Measurements from ENCODE around the gene LENG8.

Gene LENG8

DNA sequence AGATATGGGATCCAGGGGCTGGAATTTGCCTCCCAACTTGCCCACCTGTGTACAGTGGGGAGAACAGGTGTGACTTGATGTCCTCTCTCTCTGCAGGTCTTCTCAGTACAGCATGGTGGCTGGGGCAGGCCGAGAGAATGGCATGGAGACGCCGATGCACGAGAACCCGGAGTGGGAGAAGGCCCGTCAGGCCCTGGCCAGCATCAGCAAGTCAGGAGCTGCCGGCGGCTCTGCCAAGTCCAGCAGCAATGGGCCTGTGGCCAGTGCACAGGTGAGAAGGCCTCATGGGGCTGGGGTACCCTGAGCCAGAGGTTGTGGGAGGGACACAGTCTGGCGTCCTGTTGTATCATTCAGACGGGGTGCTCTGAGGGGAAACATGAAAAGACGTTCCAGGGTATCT lies 3.0 kb downstream of the LENG8 start (continued):
- TF ChIP-seq, protein P1, sequence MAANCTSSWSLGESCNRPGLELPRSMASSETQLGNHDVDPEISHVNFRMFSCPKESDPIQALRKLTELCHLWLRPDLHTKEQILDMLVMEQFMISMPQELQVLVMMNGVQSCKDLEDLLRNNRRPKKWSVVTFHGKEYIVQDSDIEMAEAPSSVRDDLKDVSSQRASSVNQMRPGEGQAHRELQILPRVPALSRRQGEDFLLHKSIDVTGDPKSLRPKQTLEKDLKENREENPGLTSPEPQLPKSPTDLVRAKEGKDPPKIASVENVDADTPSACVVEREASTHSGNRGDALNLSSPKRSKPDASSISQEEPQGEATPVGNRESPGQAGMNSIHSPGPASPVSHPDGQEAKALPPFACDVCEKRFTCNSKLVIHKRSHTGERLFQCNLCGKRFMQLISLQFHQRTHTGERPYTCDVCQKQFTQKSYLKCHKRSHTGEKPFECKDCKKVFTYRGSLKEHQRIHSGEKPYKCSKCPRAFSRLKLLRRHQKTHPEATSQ (tag by site-specific recombination; IDR thresholded peaks at IDR 0.05): no peak
- TF ChIP-seq RBAK (tag by site-specific recombination; IDR thresholded peaks at IDR 0.05): no peak
- TF ChIP-seq ZNF121 (tag by site-specific recombination; IDR thresholded peaks at IDR 0.05): no peak
- no peak for TF ChIP-seq ZBTB48 (tag by site-specific recombination; IDR thresholded peaks at IDR 0.05)
- no peak for TF ChIP-seq ZNF140 (tag by site-specific recombination; IDR thresholded peaks at IDR 0.05)
- TF ChIP-seq, protein P2, sequence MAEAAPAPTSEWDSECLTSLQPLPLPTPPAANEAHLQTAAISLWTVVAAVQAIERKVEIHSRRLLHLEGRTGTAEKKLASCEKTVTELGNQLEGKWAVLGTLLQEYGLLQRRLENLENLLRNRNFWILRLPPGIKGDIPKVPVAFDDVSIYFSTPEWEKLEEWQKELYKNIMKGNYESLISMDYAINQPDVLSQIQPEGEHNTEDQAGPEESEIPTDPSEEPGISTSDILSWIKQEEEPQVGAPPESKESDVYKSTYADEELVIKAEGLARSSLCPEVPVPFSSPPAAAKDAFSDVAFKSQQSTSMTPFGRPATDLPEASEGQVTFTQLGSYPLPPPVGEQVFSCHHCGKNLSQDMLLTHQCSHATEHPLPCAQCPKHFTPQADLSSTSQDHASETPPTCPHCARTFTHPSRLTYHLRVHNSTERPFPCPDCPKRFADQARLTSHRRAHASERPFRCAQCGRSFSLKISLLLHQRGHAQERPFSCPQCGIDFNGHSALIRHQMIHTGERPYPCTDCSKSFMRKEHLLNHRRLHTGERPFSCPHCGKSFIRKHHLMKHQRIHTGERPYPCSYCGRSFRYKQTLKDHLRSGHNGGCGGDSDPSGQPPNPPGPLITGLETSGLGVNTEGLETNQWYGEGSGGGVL (tag by site-specific recombination; IDR thresholded peaks at IDR 0.05): no peak
- no peak for TF ChIP-seq GLI2 (tag by site-specific recombination; IDR thresholded peaks at IDR 0.05; ENCODE audit: borderline replicate concordance, low read depth)
- no peak for TF ChIP-seq ZNF157 (tag by site-specific recombination; IDR thresholded peaks at IDR 0.05)

DNA sequence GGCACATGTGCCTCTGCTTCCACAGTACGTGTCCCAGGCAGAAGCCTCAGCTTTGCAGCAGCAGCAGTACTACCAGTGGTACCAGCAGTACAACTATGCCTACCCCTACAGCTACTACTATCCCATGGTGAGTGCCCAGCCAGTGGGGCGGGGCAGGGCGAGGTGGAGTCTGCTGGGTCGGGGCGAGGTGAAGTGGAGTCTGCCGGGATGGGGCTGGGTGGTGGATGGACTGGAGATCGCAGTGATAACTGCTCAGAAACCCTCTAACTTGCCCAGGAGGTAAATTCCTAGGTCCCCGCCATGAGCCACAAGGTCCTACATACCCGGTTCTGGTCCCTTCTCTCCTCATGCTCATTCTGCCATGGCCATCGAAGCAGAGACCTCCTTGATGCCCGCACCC lies 3.6 kb downstream of the LENG8 start:
- peaks cover 20% of the 10 kb centered on the region for H3K4me1 ChIP-seq (ENCODE audit: control insufficient read depth, insufficient read depth, low read length)
- peaks cover 33 to 71% of the 10 kb centered on the region in 2 experiments for H3K36me3 ChIP-seq (ENCODE audit: control insufficient read depth in 2 of 2, insufficient read depth in 1 of 2, low read length in 2 of 2)
- POLR2A ChIA-PET: no interaction called here
- no peaks in the 10 kb centered on the region for H3K9me3 ChIP-seq (ENCODE audit: control insufficient read depth, insufficient read depth, low read depth, low read length)
- no peak overlapping the region for H3K4me3 ChIP-seq (ENCODE audit: low read depth, low read length)
- CTCF ChIA-PET: no interaction called here
- H3K27ac ChIP-seq (ENCODE audit: extremely low read depth, low read depth, low read length): no peak overlapping the region
- no peak for TF ChIP-seq ZNF660 (tag by site-specific recombination; IDR thresholded peaks at IDR 0.05)
- TF ChIP-seq KLF1 (tag by site-specific recombination; IDR thresholded peaks at IDR 0.05): peak; percentile 36; the same call in 1 of the 2 replicates

DNA sequence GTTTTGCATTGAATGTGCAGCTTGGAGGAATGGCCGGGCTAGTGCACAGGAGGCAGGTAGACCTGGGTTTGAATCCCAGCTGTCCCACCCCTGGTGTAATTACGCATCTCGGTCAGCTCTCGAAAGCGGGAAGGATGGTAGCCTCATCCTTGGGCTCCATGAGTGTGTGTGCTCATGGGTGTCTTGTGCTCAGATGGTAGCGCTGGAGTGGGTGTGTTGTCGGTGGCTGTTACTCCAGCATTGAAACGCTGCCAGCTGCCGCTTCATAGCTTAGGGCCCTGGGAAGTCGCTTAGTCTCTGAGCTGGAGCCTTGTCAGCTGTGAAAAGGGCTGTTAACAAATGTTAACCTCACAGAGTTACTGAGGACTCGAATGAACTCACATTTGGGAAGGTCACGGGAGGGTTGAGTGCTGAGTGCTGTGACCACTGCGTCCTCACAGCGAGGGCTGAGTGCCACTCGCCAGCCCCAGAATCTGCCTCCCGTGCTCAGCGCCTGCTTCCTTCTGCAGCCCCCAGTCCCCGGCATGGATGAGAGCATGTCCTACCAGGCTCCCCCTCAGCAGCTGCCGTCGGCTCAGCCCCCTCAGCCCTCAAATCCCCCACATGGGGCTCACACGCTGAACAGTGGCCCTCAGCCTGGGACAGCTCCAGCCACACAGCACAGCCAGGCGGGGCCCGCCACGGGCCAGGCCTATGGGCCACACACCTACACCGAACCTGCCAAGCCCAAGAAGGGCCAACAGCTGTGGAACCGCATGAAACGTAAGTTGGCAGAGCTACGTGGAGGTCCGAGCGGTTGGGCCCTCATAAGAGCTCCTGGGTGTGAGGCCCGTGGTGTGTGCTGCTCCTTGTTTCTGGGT lies 5.2 kb downstream of the LENG8 start:
- no peaks in the 10 kb centered on the region for H3K9me3 ChIP-seq (ENCODE audit: control insufficient read depth, insufficient read depth, low read depth, low read length)
- peaks cover 18% of the 10 kb centered on the region for H3K4me1 ChIP-seq (ENCODE audit: control insufficient read depth, insufficient read depth, low read length)
- CTCF ChIA-PET: interaction anchor here (1.1 to 1.7 kb wide), 3 partner anchors 10 to 63 kb away, joined by 3 read pairs; partner anchors contain the start of genes CDC42EP5 and LENG9
- H3K36me3 ChIP-seq (ENCODE audit: control insufficient read depth in 2 of 2, insufficient read depth in 1 of 2, low read length in 2 of 2): peaks cover 47 to 86% of the 10 kb centered on the region in 2 experiments
- H3K27ac ChIP-seq (ENCODE audit: extremely low read depth, low read depth, low read length): no peak overlapping the region
- no peak overlapping the region for H3K4me3 ChIP-seq (ENCODE audit: low read depth, low read length)
- POLR2A ChIA-PET: interaction anchor here (0.6 to 1.9 kb wide), 4 partner anchors 8 to 982 kb away, joined by 3 to 12 read pairs (median 6); partner anchors contain the start of gene LENG9
- TF ChIP-seq, protein P3, sequence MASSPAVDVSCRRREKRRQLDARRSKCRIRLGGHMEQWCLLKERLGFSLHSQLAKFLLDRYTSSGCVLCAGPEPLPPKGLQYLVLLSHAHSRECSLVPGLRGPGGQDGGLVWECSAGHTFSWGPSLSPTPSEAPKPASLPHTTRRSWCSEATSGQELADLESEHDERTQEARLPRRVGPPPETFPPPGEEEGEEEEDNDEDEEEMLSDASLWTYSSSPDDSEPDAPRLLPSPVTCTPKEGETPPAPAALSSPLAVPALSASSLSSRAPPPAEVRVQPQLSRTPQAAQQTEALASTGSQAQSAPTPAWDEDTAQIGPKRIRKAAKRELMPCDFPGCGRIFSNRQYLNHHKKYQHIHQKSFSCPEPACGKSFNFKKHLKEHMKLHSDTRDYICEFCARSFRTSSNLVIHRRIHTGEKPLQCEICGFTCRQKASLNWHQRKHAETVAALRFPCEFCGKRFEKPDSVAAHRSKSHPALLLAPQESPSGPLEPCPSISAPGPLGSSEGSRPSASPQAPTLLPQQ (tag by site-specific recombination; IDR thresholded peaks at IDR 0.05): 0 out of 2 replicates have a peak, but pooled peaks have one; percentile 21
- no peak for TF ChIP-seq ZNF501 (tag by site-specific recombination; IDR thresholded peaks at IDR 0.05)

All from HEK293 (cell line).